ENCODE results near the gene RAD9A.

RAD9A gene

GRCh38 chr11:67391304-67392182, at the start of gene RAD9A:
TSS of gene RAD9A (plus strand) at chr11:67391986. CDS start at chr11:67392045, 59 bp downstream.
- Histone ChIP-seq H3K9ac (ENCODE audit: low read length) (peak within 1 kb of the TSS; percentile 94), H3K4me3 (ENCODE audit: low read depth, low read length, poor library complexity, severe bottlenecking) (peak within 1 kb of the TSS; percentile 91), H3K4me2 (ENCODE audit: low read length) (peak within 1 kb of the TSS; percentile 100), H3K79me2 (ENCODE audit: insufficient read depth, low read length) (no peaks in the 10 kb centered on the region), H2AFZ (ENCODE audit: low read length) (no peak within 1 kb of the TSS), H3K9me2 (ENCODE audit: low read depth, low read length) (no peaks in the 10 kb centered on the region), H3F3A (ENCODE audit: insufficient read depth, low read length) (no peaks in the 10 kb centered on the region), H3K36me3 (ENCODE audit: insufficient read depth, low read length) (peaks cover 28% of the 10 kb centered on the region), H3K9me3 (ENCODE audit: low read length) (no peaks in the 10 kb centered on the region), H3K4me1 (ENCODE audit: insufficient read depth, low read length, severe bottlenecking) (peaks cover 24% of the 10 kb centered on the region), H3K27ac (ENCODE audit: low read depth, low read length, poor library complexity, severe bottlenecking) (no peak within 1 kb of the TSS), H4K20me1 (ENCODE audit: insufficient read depth, low read length) (no peaks in the 10 kb centered on the region), H3K27me3 (ENCODE audit: insufficient read depth, low read length) (no peaks in the 10 kb centered on the region)
- TF ChIP-seq EZH2 (IDR thresholded peaks at IDR 0.05; ENCODE audit: borderline replicate concordance, low read length) (no peak), CTCF (IDR thresholded peaks at IDR 0.05; ENCODE audit: low read length) (no peak)

- H3K79me2 ChIP-seq (ENCODE audit: insufficient read depth, low read length), result no peaks in the 10 kb centered on the region
- H3K4me1 ChIP-seq (ENCODE audit: insufficient read depth, low read length, severe bottlenecking), result peaks cover 25% of the 10 kb centered on the region
- no peak overlapping the region for H3K9ac ChIP-seq (ENCODE audit: low read length)
- H3K4me2 ChIP-seq (ENCODE audit: low read length), result no peak overlapping the region; the same call in 1 of the 2 replicates
- H3K36me3 ChIP-seq (ENCODE audit: insufficient read depth, low read length), result no peaks in the 10 kb centered on the region
- TF ChIP-seq CTCF (IDR thresholded peaks at IDR 0.05; ENCODE audit: low read length) (no peak), EZH2 (IDR thresholded peaks at IDR 0.05; ENCODE audit: borderline replicate concordance, low read length) (no peak)
- H3F3A ChIP-seq (ENCODE audit: insufficient read depth, low read length), result no peaks in the 10 kb centered on the region
- no peaks in the 10 kb centered on the region for H3K9me3 ChIP-seq (ENCODE audit: low read length)
- no peak overlapping the region for H3K4me3 ChIP-seq (ENCODE audit: low read depth, low read length, poor library complexity, severe bottlenecking)
- H3K9me2 ChIP-seq (ENCODE audit: low read depth, low read length), result no peaks in the 10 kb centered on the region
- H3K27me3 ChIP-seq (ENCODE audit: insufficient read depth, low read length), result no peaks in the 10 kb centered on the region
- no peak overlapping the region for H2AFZ ChIP-seq (ENCODE audit: low read length)
- peak overlapping the region; percentile 49 for H3K27ac ChIP-seq (ENCODE audit: low read depth, low read length, poor library complexity, severe bottlenecking)
- H4K20me1 ChIP-seq (ENCODE audit: insufficient read depth, low read length), result no peaks in the 10 kb centered on the region
Observed at GRCh38 chr11:67344264-67344663, 47.5 kb upstream of the RAD9A start.

GRCh38 chr11:67345247-67345919, 46.4 kb upstream of the RAD9A start:
- Histone ChIP-seq H3K4me3 (ENCODE audit: low read depth, low read length, poor library complexity, severe bottlenecking) (no peak overlapping the region), H3K27ac (ENCODE audit: low read depth, low read length, poor library complexity, severe bottlenecking) (peak overlapping the region; percentile 52), H4K20me1 (ENCODE audit: insufficient read depth, low read length) (no peaks in the 10 kb centered on the region), H3K9ac (ENCODE audit: low read length) (no peak overlapping the region; the same call in 1 of the 2 replicates), H3F3A (ENCODE audit: insufficient read depth, low read length) (no peaks in the 10 kb centered on the region), H3K4me1 (ENCODE audit: insufficient read depth, low read length, severe bottlenecking) (peaks cover 31% of the 10 kb centered on the region), H3K36me3 (ENCODE audit: insufficient read depth, low read length) (no peaks in the 10 kb centered on the region), H3K4me2 (ENCODE audit: low read length) (no peak overlapping the region), H3K27me3 (ENCODE audit: insufficient read depth, low read length) (no peaks in the 10 kb centered on the region), H3K9me2 (ENCODE audit: low read depth, low read length) (no peaks in the 10 kb centered on the region), H3K79me2 (ENCODE audit: insufficient read depth, low read length) (no peaks in the 10 kb centered on the region), H3K9me3 (ENCODE audit: low read length) (no peaks in the 10 kb centered on the region), H2AFZ (ENCODE audit: low read length) (no peak overlapping the region)
- TF ChIP-seq CTCF (IDR thresholded peaks at IDR 0.05; ENCODE audit: low read length) (no peak), EZH2 (IDR thresholded peaks at IDR 0.05; ENCODE audit: borderline replicate concordance, low read length) (no peak)

Data from OCI-LY1 (cell line).